Right lobe of liver (tissue), 6 donors: ENCODE results near the gene PPIA. TPM values are rescaled to one million over a fixed set of nuclear protein-coding genes. Genes with fewer than 3 reads are reported as not detected.

Experiments used
- ATAC-seq, 4 donors: fragments of 200-7000 bp; cut with Tn5 transposase; one replicate each; pipeline ENCODE4 v1.9.1; 2020; ENCODE audit warnings: mild to moderate bottlenecking in 4 of 4, moderate library complexity in 4 of 4
- DNase-seq, 3 donors: peaks; one replicate each; pipeline ENCODE4 v3.0.0-alpha.2; 2020
- H3K27ac ChIP-seq, 3 donors: fragments of 200-600 bp; one replicate each; pipeline ENCODE4 v1.8.0; 2022
- H3K27me3 ChIP-seq, 2 donors: fragments of 200-600 bp; one replicate each; pipeline ENCODE4 v1.8.0; 2022
- H3K36me3 ChIP-seq, 4 donors: fragments of 200-600 bp; sonication (generic) in 1 of 4; one replicate each; pipeline versions ENCODE4 v1.5.1 to v1.8.0; 2017 to 2022; ENCODE audit warnings: control low read depth in 1 of 4
- H3K4me1 ChIP-seq, 4 donors: fragments of 200-600 bp; sonication (generic) in 1 of 4; one replicate each; pipeline versions ENCODE4 v1.5.1 to v1.8.0; 2017 to 2022; ENCODE audit warnings: control low read depth in 1 of 4
- H3K4me3 ChIP-seq, 3 donors: fragments of 200-600 bp; one replicate each; pipeline ENCODE4 v1.8.0; 2022
- H3K9me3 ChIP-seq, 4 donors: fragments of 200-600 bp; sonication (generic) in 1 of 4; one replicate each; pipeline versions ENCODE4 v1.5.1 to v1.8.0; 2017 to 2022; ENCODE audit warnings: control low read depth in 1 of 4
- CTCF ChIP-seq, 4 donors: fragments of 200-600 bp in 3 of 4; fragments of 450-650 bp in 1 of 4; IDR thresholded peaks; one replicate each; pipeline versions ENCODE4 v1.5.1 to v1.8.0; 2016 to 2022; ENCODE audit warnings: antibody characterized with exemption in 4 of 4, mild to moderate bottlenecking in 2 of 4
- POLR2A ChIP-seq: fragments of 450-650 bp; IDR thresholded peaks from one replicate; pipeline ENCODE4 v1.6.1; 2017; ENCODE audit warnings: antibody characterized with exemption, mild to moderate bottlenecking
- WGBS: methylation state at CpG from one replicate; pipeline ENCODE4 v1.1.6; 2018; ENCODE audit warnings: low coverage, low lambda C conversion rate; ENCODE audit not compliant: insufficient coverage; ENCODE audit errors: missing lambda C conversion rate; 5-methylcytosine and 5-hydroxymethylcytosine counted together
- intact Hi-C, 2 donors: fragments of 100-400 bp; cut with DNase I; formaldehyde crosslinking; loops; one replicate each; pipeline versions ENCODE4 v1.11.2 to v1.14.1; 2022
- total RNA-seq, 6 experiments: library from RNA; depleted of rRNA in 2 of 6; stranded (reverse); fragments of >200 nt in 2 of 6; fragmentation: NEBNext Ultra II Directional in 3 of 6; extraction: Animal tissue kit (Norgen Biotek cat#: 25700) in 3 of 6; gene quantifications; one replicate each; pipeline versions ENCODE4 v1.1.0 to v1.2.4, GENCODE V29; 2016 to 2023
- donor health status: DM: no; HTN: yes; CAD: no.
- donor health status: DM: no; HTN: no; CAD: no.
- donor health status: DM: no; HTN: no; CAD: no.
- donor health status: DM: no; HTN: yes; CAD: no.
- donor health status: DM: no; HTN: yes; CAD: no.

PPIA gene
- total RNA-seq, 6 experiments from 2014 or later: 530 to 1,528 (median 637) TPM

- WGBS: 71% methylated on average over 1 of the region's 7 CpGs
- intact Hi-C loops: no loop called here
- no peaks in the 10 kb centered on the region for H3K27me3 ChIP-seq
- no peak overlapping the region for H3K27ac ChIP-seq
- DNase-seq (no peak), ATAC-seq (no peak)
- TF ChIP-seq POLR2A (no peak), CTCF (IDR thresholded peaks at IDR 0.05) (no peak)
- no peak overlapping the region for H3K4me3 ChIP-seq
- no peaks in the 10 kb centered on the region for H3K9me3 ChIP-seq
- peaks cover 0 to 27% (median 3%) of the 10 kb centered on the region in 4 donors for H3K36me3 ChIP-seq
- no peaks in the 10 kb centered on the region for H3K4me1 ChIP-seq
These were observed 38.7 kb upstream of the PPIA start for GRCh38 chr7:44757739-44758138.

- DNase-seq: no peak
- intact Hi-C loops: no loop called here
- no peak for TF ChIP-seq POLR2A
- no peak overlapping the region for H3K27ac ChIP-seq
- no peak for ATAC-seq
- peaks cover 0 to 41% (median 5%) of the 10 kb centered on the region in 4 donors for H3K36me3 ChIP-seq
- 89% methylated on average over 5 of the region's 9 CpGs for WGBS
- H3K4me3 ChIP-seq: no peak overlapping the region
- no peaks in the 10 kb centered on the region for H3K9me3 ChIP-seq
- H3K27me3 ChIP-seq: no peaks in the 10 kb centered on the region
- peaks cover 0 to 4% (median 0%) of the 10 kb centered on the region in 4 donors for H3K4me1 ChIP-seq
These were observed 37.2 kb upstream of the PPIA start for GRCh38 chr7:44759246-44759645.

GRCh38 chr7:44760034-44760580 lies 36.4 kb upstream of the PPIA start:
- no CpG with 5 or more reads among the region's 18 CpGs for WGBS
- Histone ChIP-seq H3K36me3 (peaks cover 0 to 42% (median 7%) of the 10 kb centered on the region in 4 donors), H3K9me3 (no peaks in the 10 kb centered on the region), H3K4me3 (no peak overlapping the region), H3K27me3 (no peaks in the 10 kb centered on the region), H3K4me1 (peaks cover 0 to 11% (median 1%) of the 10 kb centered on the region in 4 donors), H3K27ac (no peak overlapping the region)
- TF ChIP-seq CTCF (IDR thresholded peaks at IDR 0.05) (no peak), POLR2A (no peak)
- no peak for DNase-seq
- intact Hi-C loops: no loop called here
- no peak for ATAC-seq

- no peak overlapping the region for H3K27ac ChIP-seq
- intact Hi-C loops: no loop called here
- no peak for TF ChIP-seq CTCF (IDR thresholded peaks at IDR 0.05)
- TF ChIP-seq POLR2A: no peak
- WGBS: 95% methylated on average over 3 of the region's 48 CpGs
- H3K9me3 ChIP-seq: no peaks in the 10 kb centered on the region
- ATAC-seq (no peak), DNase-seq (no peak)
- H3K4me3 ChIP-seq: no peak overlapping the region
- peaks cover 0 to 19% (median 4%) of the 10 kb centered on the region in 4 donors for H3K4me1 ChIP-seq
- peaks cover 0 to 55% (median 13%) of the 10 kb centered on the region in 4 donors for H3K36me3 ChIP-seq
- no peaks in the 10 kb centered on the region for H3K27me3 ChIP-seq
These were observed 35.0 kb upstream of the PPIA start for GRCh38 chr7:44761207-44762161.

- DNase-seq: no peak
- ATAC-seq: no peak
- Histone ChIP-seq H3K9me3 (no peaks in the 10 kb centered on the region), H3K4me3 (no peak overlapping the region), H3K4me1 (peaks cover 0 to 19% (median 4%) of the 10 kb centered on the region in 4 donors), H3K36me3 (peaks cover 0 to 59% (median 17%) of the 10 kb centered on the region in 4 donors), H3K27ac (no peak overlapping the region), H3K27me3 (no peaks in the 10 kb centered on the region)
- intact Hi-C loops: no loop called here
- TF ChIP-seq CTCF (IDR thresholded peaks at IDR 0.05) (no peak), POLR2A (no peak)
- 95% methylated on average over 6 of the region's 9 CpGs for WGBS
These were observed 34.2 kb upstream of the PPIA start for GRCh38 chr7:44762300-44762699.
